SK-N-SH treated with all-trans-retinoic acid at 6 μM for 48 hours (cell line): Measurements from ENCODE around the gene BMP8A.

Source experiments
- ATAC-seq: fragments of 200-7000 bp; cut with Tn5 transposase; 3 replicates; pipeline ENCODE4 v1.9.1; 2020; ENCODE audit warnings: mild to moderate bottlenecking, moderate library complexity
- ARNTL ChIP-seq: fragments of 450-650 bp; formaldehyde crosslinking; IDR thresholded peaks from 2 replicates; pipeline ENCODE4 v1.5.0; 2020; ENCODE audit warnings: low read depth, mild to moderate bottlenecking, moderate library complexity, borderline replicate concordance
- BACH2 ChIP-seq: fragments of 250-450 bp; sonication (Bioruptor Pico); IDR thresholded peaks from 2 replicates; pipeline ENCODE4 v1.9.0; 2021; ENCODE audit warnings: mild to moderate bottlenecking, borderline replicate concordance
- CREB5 ChIP-seq: fragments of 250-450 bp; sonication (Bioruptor Pico); IDR thresholded peaks from 2 replicates; pipeline ENCODE4 v1.5.1; 2020; ENCODE audit warnings: low read depth, mild to moderate bottlenecking, moderate library complexity
- CSDC2 ChIP-seq: fragments of 250-450 bp; sonication (Bioruptor Pico); IDR thresholded peaks from 2 replicates; pipeline ENCODE4 v1.5.0; 2020; ENCODE audit warnings: mild to moderate bottlenecking, moderate library complexity
- CSRNP3 ChIP-seq: fragments of 250-450 bp; sonication (Bioruptor Pico); IDR thresholded peaks from 2 replicates; pipeline ENCODE4 v1.5.1; 2021; ENCODE audit warnings: mild to moderate bottlenecking, moderate library complexity
- ESRRG ChIP-seq: fragments of 250-450 bp; sonication (Bioruptor Pico); IDR thresholded peaks from 2 replicates; pipeline ENCODE4 v1.6.1; 2021; ENCODE audit warnings: mild to moderate bottlenecking
- GLIS3 ChIP-seq: fragments of 250-450 bp; sonication (Bioruptor Pico); IDR thresholded peaks from 2 replicates; pipeline ENCODE4 v1.5.0; 2020; ENCODE audit warnings: mild to moderate bottlenecking, moderate library complexity
- ISL1 ChIP-seq: fragments of 250-450 bp; sonication (Bioruptor Pico); IDR thresholded peaks from 2 replicates; pipeline ENCODE4 v2.1.2; 2022; ENCODE audit warnings: mild to moderate bottlenecking, moderate library complexity
- PATZ1 ChIP-seq: fragments of 250-450 bp; sonication (Bioruptor Pico); IDR thresholded peaks from 2 replicates; pipeline ENCODE4 v1.8.0; 2020; ENCODE audit warnings: mild to moderate bottlenecking, moderate library complexity, borderline replicate concordance
- POU6F1 ChIP-seq: fragments of 250-450 bp; sonication (Bioruptor Pico); IDR thresholded peaks from 2 replicates; pipeline ENCODE4 v1.8.0; 2021; ENCODE audit warnings: low read depth, mild to moderate bottlenecking, moderate library complexity, borderline replicate concordance
- PPARA ChIP-seq: fragments of 250-450 bp; sonication (Bioruptor Pico); IDR thresholded peaks from 2 replicates; pipeline ENCODE4 v1.5.0; 2020; ENCODE audit warnings: mild to moderate bottlenecking, borderline replicate concordance
- RARB ChIP-seq: fragments of 250-450 bp; sonication (Bioruptor Pico); IDR thresholded peaks from 2 replicates; pipeline ENCODE4 v1.8.0; 2021; ENCODE audit warnings: mild to moderate bottlenecking, moderate library complexity
- SNAI2 ChIP-seq: fragments of 250-450 bp; sonication (Bioruptor Pico); IDR thresholded peaks from 2 replicates; pipeline ENCODE4 v1.5.0; 2020; ENCODE audit warnings: mild to moderate bottlenecking, moderate library complexity
- TCF4 ChIP-seq: fragments of 250-450 bp; sonication (Bioruptor Pico); IDR thresholded peaks from 2 replicates; pipeline ENCODE4 v1.8.0; 2021; ENCODE audit warnings: mild to moderate bottlenecking, moderate library complexity, borderline replicate concordance
- TOX ChIP-seq: fragments of 250-450 bp; sonication (Bioruptor Pico); IDR thresholded peaks from 2 replicates; pipeline ENCODE4 v1.8.0; 2021; ENCODE audit warnings: mild to moderate bottlenecking, moderate library complexity, borderline replicate concordance
- TSHZ2 ChIP-seq: fragments of 250-450 bp; sonication (Bioruptor Pico); IDR thresholded peaks from 2 replicates; pipeline ENCODE4 v1.5.0; 2020; ENCODE audit warnings: mild to moderate bottlenecking, moderate library complexity
- ZC3H10 ChIP-seq: fragments of 250-450 bp; sonication (Bioruptor Pico); IDR thresholded peaks from 2 replicates; pipeline ENCODE4 v1.5.1; 2021; ENCODE audit warnings: mild to moderate bottlenecking, moderate library complexity
- ZFP3 ChIP-seq: fragments of 250-450 bp; sonication (Bioruptor Pico); IDR thresholded peaks from 2 replicates; pipeline ENCODE4 v1.5.0; 2020; ENCODE audit warnings: mild to moderate bottlenecking, moderate library complexity
- ZFP30 ChIP-seq: fragments of 450-650 bp; formaldehyde crosslinking; IDR thresholded peaks from 2 replicates; pipeline ENCODE4 v1.5.0; 2022; ENCODE audit warnings: mild to moderate bottlenecking, moderate library complexity
- ZNF565 ChIP-seq: fragments of 450-650 bp; formaldehyde crosslinking; conservative IDR thresholded peaks from 2 replicates; pipeline ENCODE4 v1.5.0; 2020; ENCODE audit warnings: low read depth, mild to moderate bottlenecking, moderate library complexity
- ZNF70 ChIP-seq: fragments of 450-650 bp; formaldehyde crosslinking; IDR thresholded peaks from 2 replicates; pipeline ENCODE4 v1.5.0; 2020; ENCODE audit warnings: mild to moderate bottlenecking, moderate library complexity
- ZNF8 ChIP-seq: fragments of 450-650 bp; formaldehyde crosslinking; IDR thresholded peaks from 2 replicates; pipeline ENCODE4 v1.5.0; 2020; ENCODE audit warnings: mild to moderate bottlenecking, moderate library complexity

BMP8A gene

GRCh38 chr1:39545531-39545930 lies 54.1 kb downstream of the BMP8A start:
- TF ChIP-seq SNAI2 (CRISPR knock-in tag), result no peak
- no peak for TF ChIP-seq ZNF70
- TF ChIP-seq ZFP3 (CRISPR knock-in tag), result no peak
- no peak for TF ChIP-seq ZNF565 (CRISPR knock-in tag)
- TF ChIP-seq TSHZ2, result no peak
- TF ChIP-seq ZNF8 (CRISPR knock-in tag), result no peak
- no peak for TF ChIP-seq TOX (CRISPR knock-in tag)
- TF ChIP-seq BACH2 (CRISPR knock-in tag), result no peak
- no peak for TF ChIP-seq ESRRG (CRISPR knock-in tag)
- no peak for TF ChIP-seq ZC3H10 (CRISPR knock-in tag)
- TF ChIP-seq PPARA (CRISPR knock-in tag), result no peak
- no peak for TF ChIP-seq GLIS3 (CRISPR knock-in tag)
- no peak for ATAC-seq

- TF ChIP-seq ZNF70 (no peak), ARNTL (CRISPR knock-in tag) (no peak), CSRNP3 (CRISPR knock-in tag) (no peak), ESRRG (CRISPR knock-in tag) (no peak)
- no peak for ATAC-seq
Measured at GRCh38 chr1:39554277-39554676, 62.8 kb downstream of the BMP8A start.

- no peak for ATAC-seq
- no peak for TF ChIP-seq ISL1 (CRISPR knock-in tag)
- no peak for TF ChIP-seq TCF4 (CRISPR knock-in tag)
- no peak for TF ChIP-seq PPARA (CRISPR knock-in tag)
- TF ChIP-seq ZFP30 (CRISPR knock-in tag), result no peak
- TF ChIP-seq BACH2 (CRISPR knock-in tag), result no peak
- TF ChIP-seq ZNF8 (CRISPR knock-in tag), result no peak
- no peak for TF ChIP-seq ZC3H10 (CRISPR knock-in tag)
- TF ChIP-seq RARB, result no peak
- TF ChIP-seq ZFP3 (CRISPR knock-in tag), result no peak
- TF ChIP-seq CSDC2, result no peak
- TF ChIP-seq ARNTL (CRISPR knock-in tag), result no peak
- TF ChIP-seq PATZ1 (CRISPR knock-in tag), result no peak
- TF ChIP-seq CSRNP3 (CRISPR knock-in tag), result no peak
- TF ChIP-seq CREB5 (CRISPR knock-in tag), result no peak
- TF ChIP-seq TOX (CRISPR knock-in tag), result no peak
- no peak for TF ChIP-seq POU6F1 (CRISPR knock-in tag)
Measured at GRCh38 chr1:39561279-39561678, 69.8 kb downstream of the BMP8A start.
